Measurements from ENCODE around the gene CHRNB4.

The CHRNB4 gene

DNA sequence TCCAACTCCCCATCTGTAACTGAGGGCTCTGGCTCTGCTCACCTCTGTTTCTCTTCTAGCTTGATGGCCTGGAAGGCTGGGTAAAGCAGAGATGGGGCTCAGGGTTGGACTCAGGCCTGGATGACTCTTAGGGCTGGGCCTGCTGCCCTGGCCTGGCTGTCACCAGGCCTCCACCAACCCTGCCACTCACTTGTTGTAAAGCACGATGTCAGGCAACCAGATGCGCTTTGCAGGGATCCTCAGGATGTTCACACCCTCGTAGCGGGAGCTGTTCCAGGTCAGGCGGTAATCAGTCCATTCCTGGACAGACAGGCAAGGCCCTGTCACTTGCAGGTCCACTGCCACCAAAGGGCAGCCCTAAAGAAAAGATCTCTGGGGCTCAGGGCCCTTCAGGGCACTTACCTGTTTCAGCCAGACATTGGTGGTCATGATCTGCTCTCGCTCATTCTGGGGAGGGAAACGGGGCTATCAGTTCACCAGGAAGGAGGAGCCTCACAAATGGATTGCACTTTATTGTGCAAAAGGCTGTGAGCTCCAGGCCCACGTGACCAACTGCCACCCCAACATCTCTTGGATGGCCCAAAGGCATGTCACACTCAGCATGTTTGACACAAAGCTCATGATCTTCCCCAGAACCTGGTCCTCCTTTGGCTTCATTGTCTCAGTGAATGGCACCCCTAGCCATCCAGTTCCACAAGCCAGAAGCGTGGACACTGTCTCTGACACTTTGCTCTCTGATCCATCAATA, 9.9 kb downstream of the CHRNB4 start:
- no peaks in the 10 kb centered on the region for H3K4me1 ChIP-seq (ENCODE audit: control insufficient read depth, insufficient read depth, low read length, poor library complexity, severe bottlenecking)
- WGBS, 2 experiments (ENCODE audit: insufficient coverage in 2 of 2) = 78 to 87% methylated on average over 8 to 9 of the region's 9 CpGs

DNA sequence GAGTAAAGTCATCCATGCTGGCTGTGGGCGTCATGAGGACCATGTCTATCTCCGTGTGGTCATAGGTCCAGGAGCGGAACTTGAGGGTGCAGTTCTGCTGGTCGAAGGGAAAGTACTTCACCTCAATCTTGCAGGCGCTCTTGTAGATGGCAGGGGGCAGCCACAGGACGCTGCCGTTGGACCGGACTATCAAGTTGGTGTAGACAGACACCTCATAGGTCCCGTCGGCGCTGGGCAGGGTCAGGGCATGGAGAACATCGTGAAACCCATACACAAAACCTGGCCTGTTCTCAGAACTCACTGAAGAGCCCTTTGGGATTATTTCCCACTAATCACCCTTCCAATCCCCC, 11.3 kb downstream of the CHRNB4 start:
- Histone ChIP-seq H3K36me3 (ENCODE audit: control insufficient read depth, insufficient read depth, low read length) (no peaks in the 10 kb centered on the region), H3K9me3 (ENCODE audit: control insufficient read depth, low read length) (peaks cover 8% of the 10 kb centered on the region), H3K4me1 (ENCODE audit: control insufficient read depth, insufficient read depth, low read length, poor library complexity, severe bottlenecking) (no peaks in the 10 kb centered on the region), H3K4me3 (ENCODE audit: extremely low read depth, insufficient read depth, low read length, poor library complexity, severe bottlenecking) (no peak overlapping the region), H3K27ac (ENCODE audit: low read depth, low read length, severe bottlenecking) (no peak overlapping the region)
- 89 to 91% methylated on average over 11 to 12 of the region's 12 CpGs for WGBS, 2 experiments (ENCODE audit: insufficient coverage in 2 of 2)

More for the DNA sequence above, 9.9 kb downstream of the CHRNB4 start:
- Histone ChIP-seq H3K27ac (ENCODE audit: low read depth, low read length, severe bottlenecking) (no peak overlapping the region), H3K4me3 (ENCODE audit: extremely low read depth, insufficient read depth, low read length, poor library complexity, severe bottlenecking) (no peak overlapping the region), H3K9me3 (ENCODE audit: control insufficient read depth, low read length) (peaks cover 8% of the 10 kb centered on the region), H3K36me3 (ENCODE audit: control insufficient read depth, insufficient read depth, low read length) (no peaks in the 10 kb centered on the region)

GRCh38 chr15:78629031-78629715, 11.8 kb downstream of the CHRNB4 start:
- Histone ChIP-seq H3K4me3 (ENCODE audit: extremely low read depth, insufficient read depth, low read length, poor library complexity, severe bottlenecking) (no peak overlapping the region), H3K27ac (ENCODE audit: low read depth, low read length, severe bottlenecking) (no peak overlapping the region), H3K9me3 (ENCODE audit: control insufficient read depth, low read length) (peaks cover 8% of the 10 kb centered on the region), H3K4me1 (ENCODE audit: control insufficient read depth, insufficient read depth, low read length, poor library complexity, severe bottlenecking) (no peaks in the 10 kb centered on the region), H3K36me3 (ENCODE audit: control insufficient read depth, insufficient read depth, low read length) (no peaks in the 10 kb centered on the region)
- 94 to 96% methylated on average over 24 to 29 of the region's 29 CpGs for WGBS, 2 experiments (ENCODE audit: insufficient coverage in 2 of 2)

DNA sequence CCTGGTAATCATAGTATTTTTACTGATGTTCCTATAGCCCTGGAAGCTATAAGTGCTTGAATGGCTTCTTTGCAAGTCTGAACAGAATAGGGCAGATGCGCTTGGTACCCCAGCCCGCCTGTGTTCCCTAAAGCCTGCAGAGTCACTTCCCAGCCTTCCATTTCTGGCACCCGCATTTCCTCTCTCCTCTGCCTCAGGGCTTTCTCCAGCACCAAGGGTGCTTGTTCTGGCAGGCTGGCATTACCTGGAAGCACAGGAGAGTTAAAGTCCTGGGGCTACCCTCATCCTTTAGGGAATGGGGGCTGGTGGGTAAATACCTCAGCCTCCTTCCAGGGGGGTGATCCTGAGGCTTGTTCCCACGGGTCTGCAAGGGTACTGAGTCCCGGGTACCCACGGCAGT, 12.8 kb downstream of the CHRNB4 start:
- WGBS, 2 experiments (ENCODE audit: insufficient coverage in 2 of 2) = 82 to 93% methylated on average over 5 to 6 of the region's 6 CpGs
- no peak overlapping the region for H3K4me3 ChIP-seq (ENCODE audit: extremely low read depth, insufficient read depth, low read length, poor library complexity, severe bottlenecking)
- no peaks in the 10 kb centered on the region for H3K4me1 ChIP-seq (ENCODE audit: control insufficient read depth, insufficient read depth, low read length, poor library complexity, severe bottlenecking)
- H3K9me3 ChIP-seq (ENCODE audit: control insufficient read depth, low read length) = peaks cover 4% of the 10 kb centered on the region
- H3K27ac ChIP-seq (ENCODE audit: low read depth, low read length, severe bottlenecking) = no peak overlapping the region
- H3K36me3 ChIP-seq (ENCODE audit: control insufficient read depth, insufficient read depth, low read length) = no peaks in the 10 kb centered on the region

GRCh38 chr15:78627348-78627747, 13.7 kb downstream of the CHRNB4 start:
- H3K4me3 ChIP-seq (ENCODE audit: extremely low read depth, insufficient read depth, low read length, poor library complexity, severe bottlenecking) = no peak overlapping the region
- 91 to 96% methylated on average over 4 to 6 of the region's 8 CpGs for WGBS, 2 experiments (ENCODE audit: insufficient coverage in 2 of 2)
- no peaks in the 10 kb centered on the region for H3K36me3 ChIP-seq (ENCODE audit: control insufficient read depth, insufficient read depth, low read length)
- no peaks in the 10 kb centered on the region for H3K9me3 ChIP-seq (ENCODE audit: control insufficient read depth, low read length)
- no peaks in the 10 kb centered on the region for H3K4me1 ChIP-seq (ENCODE audit: control insufficient read depth, insufficient read depth, low read length, poor library complexity, severe bottlenecking)
- H3K27ac ChIP-seq (ENCODE audit: low read depth, low read length, severe bottlenecking) = no peak overlapping the region

- no peak overlapping the region for H3K27ac ChIP-seq (ENCODE audit: low read depth, low read length, severe bottlenecking)
- no peaks in the 10 kb centered on the region for H3K36me3 ChIP-seq (ENCODE audit: control insufficient read depth, insufficient read depth, low read length)
- 69 to 92% methylated on average over 3 of the region's 6 CpGs for WGBS, 2 experiments (ENCODE audit: insufficient coverage in 2 of 2)
- H3K4me1 ChIP-seq (ENCODE audit: control insufficient read depth, insufficient read depth, low read length, poor library complexity, severe bottlenecking) = no peaks in the 10 kb centered on the region
- H3K4me3 ChIP-seq (ENCODE audit: extremely low read depth, insufficient read depth, low read length, poor library complexity, severe bottlenecking) = no peak overlapping the region
- no peaks in the 10 kb centered on the region for H3K9me3 ChIP-seq (ENCODE audit: control insufficient read depth, low read length)
These were observed 14.5 kb downstream of the CHRNB4 start for GRCh38 chr15:78626381-78626995.

- Histone ChIP-seq H3K9me3 (ENCODE audit: control insufficient read depth, low read length) (no peaks in the 10 kb centered on the region), H3K27ac (ENCODE audit: low read depth, low read length, severe bottlenecking) (no peak overlapping the region), H3K4me3 (ENCODE audit: extremely low read depth, insufficient read depth, low read length, poor library complexity, severe bottlenecking) (no peak overlapping the region), H3K4me1 (ENCODE audit: control insufficient read depth, insufficient read depth, low read length, poor library complexity, severe bottlenecking) (no peaks in the 10 kb centered on the region), H3K36me3 (ENCODE audit: control insufficient read depth, insufficient read depth, low read length) (no peaks in the 10 kb centered on the region)
- WGBS, 2 experiments (ENCODE audit: insufficient coverage in 2 of 2) = 89 to 91% methylated on average over 8 to 9 of the region's 12 CpGs
These were observed 15.3 kb downstream of the CHRNB4 start for GRCh38 chr15:78625606-78626280.

DNA sequence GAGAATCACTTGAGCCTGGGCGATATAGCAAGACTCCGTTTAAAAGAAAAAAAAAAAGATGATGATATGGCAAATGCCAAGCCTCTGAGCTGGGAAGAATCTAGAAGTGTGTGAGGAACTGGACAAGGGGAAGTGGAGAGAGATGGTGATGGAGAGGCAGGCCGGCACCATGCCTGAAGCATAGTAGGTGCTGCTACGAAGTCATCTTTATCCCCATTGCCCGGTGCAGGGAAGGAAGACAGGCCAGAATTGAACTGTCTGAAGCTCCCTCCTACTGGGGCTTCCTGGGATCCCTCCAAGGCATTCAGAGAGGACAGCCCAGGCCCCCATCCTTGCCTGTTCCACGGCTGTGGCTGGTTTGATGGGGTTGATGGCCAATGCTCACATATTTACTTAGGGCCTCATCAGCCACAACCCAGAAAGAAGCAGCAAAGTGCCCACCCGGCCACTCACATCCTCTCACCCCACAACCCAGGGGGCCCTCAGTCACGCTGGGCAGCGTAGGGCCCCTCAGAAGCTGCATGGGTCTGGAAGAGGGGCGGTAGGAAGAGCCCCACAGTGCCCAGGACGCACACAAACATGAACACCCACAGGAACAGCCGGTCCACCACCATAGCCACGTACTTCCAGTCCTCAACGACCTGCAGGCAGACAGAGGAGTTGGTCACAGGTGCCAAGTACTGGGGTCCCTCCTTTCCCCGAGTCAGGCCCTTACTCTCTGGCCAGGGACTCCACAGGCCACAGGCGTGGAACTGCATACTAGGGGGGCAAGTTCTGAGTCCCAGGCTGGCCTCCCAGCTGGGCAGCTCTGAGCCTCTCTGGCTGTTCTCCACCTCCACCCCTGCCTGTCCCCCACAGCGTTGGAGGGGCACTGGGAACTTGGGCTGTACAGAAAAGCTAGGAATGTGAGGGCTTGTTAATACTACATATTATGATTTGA, 16.1 kb downstream of the CHRNB4 start:
- WGBS, 2 experiments (ENCODE audit: insufficient coverage in 2 of 2) = 91 to 92% methylated on average over 10 to 12 of the region's 17 CpGs
- no peak overlapping the region for H3K4me3 ChIP-seq (ENCODE audit: extremely low read depth, insufficient read depth, low read length, poor library complexity, severe bottlenecking)
- H3K36me3 ChIP-seq (ENCODE audit: control insufficient read depth, insufficient read depth, low read length) = no peaks in the 10 kb centered on the region
- H3K27ac ChIP-seq (ENCODE audit: low read depth, low read length, severe bottlenecking) = no peak overlapping the region
- H3K9me3 ChIP-seq (ENCODE audit: control insufficient read depth, low read length) = no peaks in the 10 kb centered on the region
- H3K4me1 ChIP-seq (ENCODE audit: control insufficient read depth, insufficient read depth, low read length, poor library complexity, severe bottlenecking) = no peaks in the 10 kb centered on the region

DNA sequence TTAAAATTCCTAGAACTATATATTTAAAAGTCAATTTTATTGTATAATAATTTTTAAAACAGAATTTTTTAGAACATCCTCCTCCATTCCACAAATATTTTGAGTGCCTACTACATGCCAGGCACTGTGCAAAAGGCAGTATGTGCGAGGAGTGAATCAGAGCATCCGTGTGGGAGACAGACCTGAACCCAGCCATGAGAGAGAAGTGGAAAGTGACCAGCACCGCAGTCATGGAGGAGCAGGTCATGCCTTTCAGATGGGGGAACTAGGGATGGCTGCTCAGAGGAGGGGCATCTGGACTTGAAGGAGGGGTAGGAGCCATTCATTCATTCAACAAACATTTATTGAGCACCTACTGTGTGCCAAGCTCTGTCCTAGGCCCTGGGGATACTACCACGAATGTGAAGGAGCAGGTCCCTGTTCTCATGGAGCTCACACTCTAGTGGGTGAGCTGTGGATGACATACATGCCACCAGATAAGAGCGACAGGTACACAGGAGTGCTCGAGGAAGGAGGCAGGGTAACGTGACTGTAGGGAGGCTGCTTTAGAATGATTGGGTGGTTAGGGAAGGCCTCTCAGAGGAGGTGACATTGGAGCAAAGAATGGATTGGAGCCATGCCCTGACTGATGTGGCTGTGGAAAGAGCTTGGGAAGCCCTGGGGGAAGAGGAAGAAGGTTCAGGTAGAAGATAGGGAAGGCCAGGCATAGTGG, 17.1 kb downstream of the CHRNB4 start:
- WGBS, 2 experiments (ENCODE audit: insufficient coverage in 2 of 2) = 88 to 89% methylated on average over 4 to 5 of the region's 7 CpGs
- no peak overlapping the region for H3K27ac ChIP-seq (ENCODE audit: low read depth, low read length, severe bottlenecking)
- no peak overlapping the region for H3K4me3 ChIP-seq (ENCODE audit: extremely low read depth, insufficient read depth, low read length, poor library complexity, severe bottlenecking)
- H3K36me3 ChIP-seq (ENCODE audit: control insufficient read depth, insufficient read depth, low read length) = no peaks in the 10 kb centered on the region
- H3K4me1 ChIP-seq (ENCODE audit: control insufficient read depth, insufficient read depth, low read length, poor library complexity, severe bottlenecking) = no peaks in the 10 kb centered on the region
- H3K9me3 ChIP-seq (ENCODE audit: control insufficient read depth, low read length) = no peaks in the 10 kb centered on the region

Measured in mesodermal cell (in vitro differentiated cells).